IMR-90 (cell line): ENCODE results near the gene AGAP2. TPM values are rescaled to one million over a fixed set of nuclear protein-coding genes. Genes with fewer than 3 reads are reported as not detected.

Source experiments
- ATAC-seq: fragments of 200-7000 bp; cut with Tn5 transposase; 2 replicates; pipeline ENCODE4 v1.9.1; 2020; ENCODE audit warnings: low read depth, mild to moderate bottlenecking, moderate library complexity
- BruUV-seq: library from RNA; stranded (reverse); fragments of 400-500 nt; replicated peaks from 2 replicates; lab custom pipeline; 2021; lab: Mats Ljungman, UMichigan
- CTCF ChIA-PET: fragments of 300-600 bp; formaldehyde crosslinking; extraction: SDS; loops from one replicate; lab custom pipeline; 2021; ENCODE audit warnings: antibody characterized with exemption; lab: Yijun Ruan, JAX
- POLR2A ChIA-PET: fragments of 300-600 bp; sonication (Branson Sonifier 250); formaldehyde crosslinking; loops from one replicate; lab custom pipeline; 2022; ENCODE audit warnings: antibody characterized with exemption; ENCODE audit not compliant: unreplicated experiment; lab: Charles Lee
- DNase-seq: peaks from one replicate; pipeline ENCODE4 v3.0.0; 2013
- H2AFZ ChIP-seq: replicated peaks from 2 replicates; pipeline ENCODE3; 2013; ENCODE audit warnings: low read length, mild to moderate bottlenecking; ENCODE audit not compliant: poor library complexity
- H2AK5ac ChIP-seq: 2 replicates; pipeline ENCODE4 v1.6.1; 2013; ENCODE audit warnings: low read depth, low read length, inconsistent platforms
- H2AK9ac ChIP-seq: replicated peaks from 2 replicates; pipeline ENCODE3; 2013; ENCODE audit warnings: mild to moderate bottlenecking, low read depth, low read length, moderate library complexity; ENCODE audit not compliant: poor library complexity
- H2BK120ac ChIP-seq: 2 replicates; pipeline ENCODE4 v1.6.1; 2013; ENCODE audit warnings: low read depth, low read length, inconsistent platforms
- H2BK15ac ChIP-seq: 3 replicates; pipeline ENCODE4 v1.6.1; 2013; ENCODE audit warnings: low read depth, low read length, inconsistent platforms
- H2BK20ac ChIP-seq: 2 replicates; pipeline ENCODE4 v1.6.1; 2013; ENCODE audit warnings: low read depth, mild to moderate bottlenecking, inconsistent platforms, low read length, moderate library complexity
- H2BK5ac ChIP-seq: 2 replicates; pipeline ENCODE4 v1.6.1; 2013; ENCODE audit warnings: mild to moderate bottlenecking, low read depth, low read length, inconsistent platforms; ENCODE audit not compliant: poor library complexity, severe bottlenecking
- H3K14ac ChIP-seq: replicated peaks from 2 replicates; pipeline ENCODE4 v1.6.1; 2013; ENCODE audit warnings: low read depth, low read length, inconsistent platforms
- H3K18ac ChIP-seq: 2 replicates; pipeline ENCODE4 v1.6.1; 2013; ENCODE audit warnings: low read depth, low read length, control low read depth
- H3K23ac ChIP-seq: 2 replicates; pipeline ENCODE4 v1.6.1; 2013; ENCODE audit warnings: low read depth, low read length, inconsistent platforms
- H3K27ac ChIP-seq: 2 replicates; pipeline ENCODE4 v1.5.1; 2013; ENCODE audit warnings: mild to moderate bottlenecking, control low read depth, low read length; ENCODE audit not compliant: insufficient read depth
- H3K27me3 ChIP-seq: 2 replicates; pipeline ENCODE4 v1.6.1; 2013; ENCODE audit warnings: low read length; ENCODE audit not compliant: control insufficient read depth, insufficient read depth
- H3K36me3 ChIP-seq: 2 replicates; pipeline ENCODE4 v1.6.1; 2013; ENCODE audit warnings: low read length, mixed read lengths; ENCODE audit not compliant: control insufficient read depth, insufficient read depth
- H3K4ac ChIP-seq: 2 replicates; pipeline ENCODE4 v1.6.1; 2013; ENCODE audit warnings: low read depth, low read length, inconsistent platforms
- H3K4me1 ChIP-seq: 2 replicates; pipeline ENCODE4 v1.6.1; 2013; ENCODE audit warnings: low read length, mixed read lengths; ENCODE audit not compliant: control insufficient read depth, insufficient read depth
- H3K4me2 ChIP-seq: 2 replicates; pipeline ENCODE4 v1.6.1; 2013; ENCODE audit warnings: low read depth, mild to moderate bottlenecking, control low read depth, low read length, moderate library complexity
- H3K4me3 ChIP-seq: 2 replicates; pipeline ENCODE4 v1.5.1; 2013; ENCODE audit warnings: low read depth, mild to moderate bottlenecking, control low read depth, low read length, moderate library complexity; ENCODE audit not compliant: insufficient read depth
- H3K56ac ChIP-seq: 2 replicates; pipeline ENCODE4 v1.6.1; 2013; ENCODE audit warnings: low read length, inconsistent platforms; ENCODE audit not compliant: insufficient read depth; ENCODE audit errors: extremely low read depth
- H3K79me1 ChIP-seq, 2 experiments: 2 replicates each; pipeline ENCODE4 v1.6.1; 2013; ENCODE audit warnings: low read length in 2 of 2, inconsistent platforms in 1 of 2, low read depth in 1 of 2
- H3K9ac ChIP-seq: 2 replicates; pipeline ENCODE4 v1.6.1; 2013; ENCODE audit warnings: low read depth, low read length, control low read depth
- H3K9me1 ChIP-seq: 2 replicates; pipeline ENCODE4 v1.6.1; 2013; ENCODE audit warnings: low read length, inconsistent platforms; ENCODE audit not compliant: insufficient read depth
- H3K9me3 ChIP-seq: 2 replicates; pipeline ENCODE4 v1.6.1; 2013; ENCODE audit warnings: low read length; ENCODE audit not compliant: control insufficient read depth, insufficient read depth
- H4K20me1 ChIP-seq: 2 replicates; pipeline ENCODE4 v1.6.1; 2013; ENCODE audit warnings: low read length, inconsistent platforms; ENCODE audit not compliant: insufficient read depth
- H4K5ac ChIP-seq: 2 replicates; pipeline ENCODE4 v1.6.1; 2013; ENCODE audit warnings: mild to moderate bottlenecking, low read depth, low read length, control low read depth
- H4K8ac ChIP-seq, 2 experiments: 2 replicates each; pipeline ENCODE4 v1.6.1; 2013; ENCODE audit warnings: low read depth in 2 of 2, low read length in 2 of 2, control low read depth in 1 of 2, inconsistent platforms in 1 of 2
- H4K91ac ChIP-seq: 2 replicates; pipeline ENCODE4 v1.6.1; 2013; ENCODE audit warnings: low read depth, low read length, inconsistent platforms; ENCODE audit not compliant: insufficient read depth
- BHLHE40 ChIP-seq: fragments of 150-350 bp; IDR thresholded peaks from 2 replicates; pipeline ENCODE4 v1.6.1; 2016; ENCODE audit warnings: mild to moderate bottlenecking, low read depth, low read length
- CEBPB ChIP-seq: IDR thresholded peaks from 2 replicates; pipeline ENCODE4 v1.6.1; 2012; ENCODE audit warnings: low read depth, low read length, improper control_type of control experiment
- CHD1 ChIP-seq: IDR thresholded peaks from 2 replicates; pipeline ENCODE4 v1.6.1; 2012; ENCODE audit warnings: low read depth, low read length, improper control_type of control experiment
- FOS ChIP-seq: fragments of 150-350 bp; IDR thresholded peaks from 2 replicates; pipeline ENCODE4 v1.6.1; 2016; ENCODE audit warnings: low read depth, low read length
- MAFK ChIP-seq: IDR thresholded peaks from 2 replicates; pipeline ENCODE4 v1.6.1; 2012; ENCODE audit warnings: low read depth, low read length, improper control_type of control experiment
- MXI1 ChIP-seq: IDR thresholded peaks from 2 replicates; pipeline ENCODE4 v1.6.1; 2012; ENCODE audit warnings: low read depth, mild to moderate bottlenecking, low read length, moderate library complexity, borderline replicate concordance
- NFE2L2 ChIP-seq: fragments of 150-350 bp; IDR thresholded peaks from 2 replicates; pipeline ENCODE4 v1.6.1; 2016; ENCODE audit warnings: low read depth, mild to moderate bottlenecking, low read length
- POLR2A ChIP-seq: IDR thresholded peaks from 2 replicates; pipeline ENCODE4 v1.6.1; 2012; ENCODE audit warnings: mild to moderate bottlenecking, low read depth, low read length
- RAD21 ChIP-seq: IDR thresholded peaks from 2 replicates; pipeline ENCODE4 v1.6.1; 2012; ENCODE audit warnings: low read length, improper control_type of control experiment
- RCOR1 ChIP-seq: IDR thresholded peaks from 2 replicates; pipeline ENCODE4 v1.6.1; 2012; ENCODE audit warnings: mild to moderate bottlenecking, low read length, improper control_type of control experiment; ENCODE audit not compliant: insufficient replicate concordance
- RFX5 ChIP-seq: IDR thresholded peaks from 2 replicates; pipeline ENCODE4 v1.8.0; 2012; ENCODE audit warnings: low read depth, mild to moderate bottlenecking, low read length, moderate library complexity
- SMC3 ChIP-seq: fragments of 150-350 bp; IDR thresholded peaks from 2 replicates; pipeline ENCODE4 v1.6.1; 2016; ENCODE audit warnings: low read depth, mild to moderate bottlenecking, antibody characterized with exemption, low read length, moderate library complexity
- WGBS, 2 experiments: methylation state at CpG; one replicate each; pipeline versions ENCODE4 v1.1.5 to v1.1.7; 2013; ENCODE audit warnings: missing lambda C conversion rate in 2 of 2; ENCODE audit not compliant: insufficient read length in 1 of 2; ENCODE audit errors: extremely low coverage in 2 of 2; 5-methylcytosine and 5-hydroxymethylcytosine counted together
- dilution Hi-C: fragments of 300-500 bp; cut with HindIII; formaldehyde crosslinking; loops from one replicate; pipeline ENCODE4 v1.14.3; 2018; ENCODE audit warnings: low sequenced_read_pairs; ENCODE audit not compliant: unreplicated experiment
- in situ Hi-C: fragments of 300-500 bp; cut with MboI; formaldehyde crosslinking; loops from 3 replicates; pipeline ENCODE4 v1.14.3; 2019; ENCODE audit warnings: low sequenced_read_pairs, inconsistent platforms, mixed read lengths
- intact Hi-C: fragments of 100-400 bp; cut with micrococcal nuclease; formaldehyde crosslinking; loops from 2 replicates; pipeline ENCODE4 v1.10.0; 2022
- polyA plus RNA-seq, 3 experiments: library from polyadenylated mRNA; depleted of rRNA; stranded (reverse); fragments of >200 nt; gene quantifications; 2 replicates each; pipeline ENCODE4 v1.2.3, GENCODE V29; 2012; ENCODE audit warnings: low replicate concordance in 1 of 3
- total RNA-seq: library from RNA; depleted of rRNA; stranded (reverse); fragments of >200 nt; gene quantifications from 2 replicates; pipeline ENCODE4 v1.2.3, GENCODE V29; 2012
- TF ChIP-seq, protein P1 (sequence below): fragments of 150-350 bp; IDR thresholded peaks from 2 replicates; pipeline ENCODE4 v1.6.1; 2016; ENCODE audit warnings: low read depth, mild to moderate bottlenecking, low read length, moderate library complexity, borderline replicate concordance
- TF ChIP-seq, protein P2 (sequence below): fragments of 150-350 bp; IDR thresholded peaks from 2 replicates; pipeline ENCODE4 v1.6.1; 2017; ENCODE audit warnings: mild to moderate bottlenecking, antibody characterized with exemption, low read length, low read depth
- TF ChIP-seq, protein P3 (sequence below): conservative IDR thresholded peaks from 2 replicates; pipeline ENCODE4 v1.5.1; 2012; ENCODE audit warnings: mild to moderate bottlenecking, low read depth, low read length, improper control_type of control experiment

The AGAP2 gene
- total and polyA plus RNA-seq, 2 of the 4 experiments (the other 2 are of a cell fraction) = 0.03 to 0.18 TPM

DNA sequence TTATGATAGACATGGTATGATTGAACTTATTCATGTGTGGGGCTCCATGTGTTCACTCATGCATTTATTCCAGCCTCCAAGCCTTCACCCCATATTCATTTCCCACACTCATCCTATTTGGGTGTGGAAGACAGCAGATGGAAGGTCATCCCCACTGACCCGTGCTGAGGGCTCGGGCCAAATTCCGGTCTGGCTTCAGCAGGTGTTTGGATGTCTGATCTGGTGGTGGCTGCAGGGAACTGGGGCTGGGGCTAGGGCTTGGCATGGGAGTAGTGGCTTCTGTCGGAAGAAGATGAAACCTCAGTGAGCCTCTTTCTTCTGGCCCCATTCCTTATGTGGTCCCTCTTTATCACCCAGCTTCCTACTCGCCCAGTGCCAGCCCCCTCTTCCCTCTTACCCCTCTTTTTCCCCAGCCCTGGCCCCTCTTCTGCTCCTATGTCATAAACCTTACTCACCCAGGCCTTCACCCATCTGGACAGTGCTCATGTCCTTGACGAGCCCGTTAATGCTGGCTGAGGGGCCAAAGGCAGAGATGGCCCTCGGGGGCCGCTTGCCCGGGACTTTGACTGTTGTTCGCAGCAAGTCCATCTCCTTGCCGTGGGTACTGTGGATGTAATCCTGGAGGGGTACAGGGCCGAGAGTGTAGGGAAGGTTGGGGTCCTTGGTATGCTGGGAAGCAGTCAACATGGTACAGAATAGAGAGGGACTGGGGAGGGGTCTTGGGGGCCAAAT lies 8.0 kb downstream of the AGAP2 start:
- in situ Hi-C loops (loop anchor here (10.0 kb wide), 1 partner anchor 146 kb away; no protein-coding TSS in a partner anchor), dilution Hi-C loops (no loop called here), intact Hi-C loops (no loop called here)
- H3K27me3 ChIP-seq = peaks cover 44% of the 10 kb centered on the region
- H4K20me1 ChIP-seq = peaks cover 16% of the 10 kb centered on the region; the same call in 1 of the 2 replicates
- H2AK5ac ChIP-seq = no peak overlapping the region
- H2BK120ac ChIP-seq = no peak overlapping the region
- WGBS, 2 experiments = 81% methylated on average over 6 of the region's 13 CpGs; no CpG with 5 or more reads in 1 of the 2 experiments
- H4K91ac ChIP-seq = no peak overlapping the region
- H2AK9ac ChIP-seq = no peak overlapping the region
- no peak overlapping the region for H2BK15ac ChIP-seq
- ATAC-seq (no peak), DNase-seq (no peak)
- H3K4me3 ChIP-seq = no peak overlapping the region
- no peak overlapping the region for H3K18ac ChIP-seq
- H2BK20ac ChIP-seq = no peak overlapping the region
- H3K4ac ChIP-seq = no peak overlapping the region
- no peak overlapping the region for H2BK5ac ChIP-seq
- H3K4me1 ChIP-seq = 0 out of 2 replicates have a peak, but pooled peaks cover 4% of the 10 kb centered on the region
- no peak overlapping the region for H4K5ac ChIP-seq
- no peak overlapping the region for H3K4me2 ChIP-seq
- H3K9me3 ChIP-seq = no peaks in the 10 kb centered on the region
- no peak overlapping the region for H4K8ac ChIP-seq
- H2AFZ ChIP-seq = no peak overlapping the region
- H3K23ac ChIP-seq = no peak overlapping the region
- BruUV-seq = no TSS peak
- POLR2A ChIA-PET = no interaction called here
- H3K56ac ChIP-seq = no peak overlapping the region
- peaks cover 6% of the 10 kb centered on the region; the same call in 1 of the 2 replicates for H3K36me3 ChIP-seq
- 0 out of 2 replicates have a peak, but pooled peaks cover 6% of the 10 kb centered on the region for H3K9me1 ChIP-seq
- no peak overlapping the region for H3K27ac ChIP-seq
- H3K14ac ChIP-seq = no peak overlapping the region
- CTCF ChIA-PET = no interaction called here
- H3K79me1 ChIP-seq = peaks cover 0 to 17% of the 10 kb centered on the region in 2 experiments; a peak in 1 of 4 replicates
- H3K9ac ChIP-seq = no peak overlapping the region
- TF ChIP-seq NFE2L2 (no peak), RAD21 (no peak), BHLHE40 (no peak), MAFK (no peak), POLR2A (no peak), CEBPB (no peak), MXI1 (no peak), SMC3 (no peak), CHD1 (no peak), FOS (no peak), RFX5 (no peak), RCOR1 (no peak)
- TF ChIP-seq, protein P1, sequence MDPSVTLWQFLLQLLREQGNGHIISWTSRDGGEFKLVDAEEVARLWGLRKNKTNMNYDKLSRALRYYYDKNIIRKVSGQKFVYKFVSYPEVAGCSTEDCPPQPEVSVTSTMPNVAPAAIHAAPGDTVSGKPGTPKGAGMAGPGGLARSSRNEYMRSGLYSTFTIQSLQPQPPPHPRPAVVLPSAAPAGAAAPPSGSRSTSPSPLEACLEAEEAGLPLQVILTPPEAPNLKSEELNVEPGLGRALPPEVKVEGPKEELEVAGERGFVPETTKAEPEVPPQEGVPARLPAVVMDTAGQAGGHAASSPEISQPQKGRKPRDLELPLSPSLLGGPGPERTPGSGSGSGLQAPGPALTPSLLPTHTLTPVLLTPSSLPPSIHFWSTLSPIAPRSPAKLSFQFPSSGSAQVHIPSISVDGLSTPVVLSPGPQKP = no peak
- TF ChIP-seq, protein P2, sequence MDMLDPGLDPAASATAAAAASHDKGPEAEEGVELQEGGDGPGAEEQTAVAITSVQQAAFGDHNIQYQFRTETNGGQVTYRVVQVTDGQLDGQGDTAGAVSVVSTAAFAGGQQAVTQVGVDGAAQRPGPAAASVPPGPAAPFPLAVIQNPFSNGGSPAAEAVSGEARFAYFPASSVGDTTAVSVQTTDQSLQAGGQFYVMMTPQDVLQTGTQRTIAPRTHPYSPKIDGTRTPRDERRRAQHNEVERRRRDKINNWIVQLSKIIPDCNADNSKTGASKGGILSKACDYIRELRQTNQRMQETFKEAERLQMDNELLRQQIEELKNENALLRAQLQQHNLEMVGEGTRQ = no peak
- TF ChIP-seq, protein P3, sequence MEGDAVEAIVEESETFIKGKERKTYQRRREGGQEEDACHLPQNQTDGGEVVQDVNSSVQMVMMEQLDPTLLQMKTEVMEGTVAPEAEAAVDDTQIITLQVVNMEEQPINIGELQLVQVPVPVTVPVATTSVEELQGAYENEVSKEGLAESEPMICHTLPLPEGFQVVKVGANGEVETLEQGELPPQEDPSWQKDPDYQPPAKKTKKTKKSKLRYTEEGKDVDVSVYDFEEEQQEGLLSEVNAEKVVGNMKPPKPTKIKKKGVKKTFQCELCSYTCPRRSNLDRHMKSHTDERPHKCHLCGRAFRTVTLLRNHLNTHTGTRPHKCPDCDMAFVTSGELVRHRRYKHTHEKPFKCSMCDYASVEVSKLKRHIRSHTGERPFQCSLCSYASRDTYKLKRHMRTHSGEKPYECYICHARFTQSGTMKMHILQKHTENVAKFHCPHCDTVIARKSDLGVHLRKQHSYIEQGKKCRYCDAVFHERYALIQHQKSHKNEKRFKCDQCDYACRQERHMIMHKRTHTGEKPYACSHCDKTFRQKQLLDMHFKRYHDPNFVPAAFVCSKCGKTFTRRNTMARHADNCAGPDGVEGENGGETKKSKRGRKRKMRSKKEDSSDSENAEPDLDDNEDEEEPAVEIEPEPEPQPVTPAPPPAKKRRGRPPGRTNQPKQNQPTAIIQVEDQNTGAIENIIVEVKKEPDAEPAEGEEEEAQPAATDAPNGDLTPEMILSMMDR = no peak
